Stimulated activated CD8-positive, alpha-beta memory T cell treated with anti-CD3 and anti-CD28 coated beads, Interleukin-4, amount 100 ng/mL, for 1 hour (primary cell): ENCODE measurements around the gene ATP7B.

ENCODE experiments used
- DNase-seq, 2 donors: peaks; one replicate each; pipeline ENCODE4 v3.0.0-alpha.2; 2020; ENCODE audit warnings: low read depth in 2 of 2, low spot score in 1 of 2

The ATP7B gene

DNA sequence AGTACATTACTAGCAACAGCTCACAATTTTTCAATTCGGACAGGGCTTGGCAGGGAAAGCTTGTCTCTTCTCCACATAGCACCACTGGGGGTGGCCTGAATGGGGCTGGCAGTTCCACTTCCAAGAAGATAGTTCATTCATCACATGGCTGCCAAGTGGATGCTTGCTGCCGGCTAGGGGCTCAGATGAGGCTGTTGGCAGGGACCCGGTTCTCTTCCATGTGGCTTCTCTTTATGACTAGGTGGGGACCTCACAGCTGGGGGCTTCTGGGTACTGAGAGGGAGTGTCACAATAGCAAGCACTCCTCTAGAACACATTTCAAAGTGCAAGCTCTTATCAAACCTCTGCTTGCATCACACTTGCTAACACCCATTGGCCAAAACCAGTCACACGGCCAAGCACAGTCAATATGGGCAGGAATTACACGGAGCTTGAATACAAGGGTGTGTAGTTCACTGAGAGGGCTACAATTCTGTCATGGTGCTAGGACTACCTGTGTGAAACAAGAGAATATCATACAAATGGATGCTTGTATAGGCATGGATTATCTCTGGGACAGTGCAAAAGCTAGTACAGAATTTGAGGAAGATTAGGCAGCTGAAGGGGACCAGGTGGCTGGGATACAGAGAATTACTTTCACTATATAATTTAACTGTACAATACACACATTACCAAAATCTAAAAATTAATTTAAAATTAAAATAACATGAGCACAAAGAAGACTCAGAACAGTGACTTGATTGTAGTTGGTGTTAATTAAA, 32.3 kb downstream of the ATP7B start:
- no peak for DNase-seq

DNA sequence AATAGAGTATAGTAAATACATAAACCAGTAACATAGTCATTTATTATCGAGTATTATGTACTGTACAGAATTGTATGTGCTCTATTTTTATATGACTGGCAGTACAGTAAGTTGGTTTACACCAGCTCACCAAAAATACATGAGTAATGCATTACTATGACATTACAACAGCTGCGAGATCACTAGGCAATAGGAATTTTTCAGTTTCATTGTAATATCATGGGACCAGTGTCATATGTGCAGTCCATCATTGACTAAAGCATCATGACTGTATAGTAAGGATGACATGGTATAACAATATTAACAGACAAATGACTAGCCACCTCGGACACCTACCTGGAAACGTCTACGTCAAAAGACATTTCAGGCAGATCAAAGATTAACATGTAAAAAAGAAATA, 33.6 kb downstream of the ATP7B start:
- DNase-seq: no peak

DNA sequence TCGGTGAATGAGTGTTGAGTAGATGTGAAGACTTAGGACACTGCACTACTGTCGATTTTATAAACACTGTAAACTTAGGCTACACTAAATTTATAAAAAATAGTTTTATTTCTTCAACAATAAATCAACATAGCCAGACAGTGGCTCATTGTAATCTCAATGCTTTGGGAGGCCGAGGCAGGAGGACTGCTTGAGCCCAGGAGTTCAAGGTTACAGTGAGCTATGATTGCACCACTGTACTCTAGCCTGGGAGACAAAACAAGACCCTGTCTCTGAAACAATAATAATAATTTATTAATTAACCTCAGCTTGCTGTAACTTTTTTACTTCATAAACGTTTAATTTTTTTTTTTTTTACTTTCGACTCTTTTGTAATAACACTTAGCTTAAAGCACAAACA, 34.4 kb downstream of the ATP7B start:
- no peak for DNase-seq

DNA sequence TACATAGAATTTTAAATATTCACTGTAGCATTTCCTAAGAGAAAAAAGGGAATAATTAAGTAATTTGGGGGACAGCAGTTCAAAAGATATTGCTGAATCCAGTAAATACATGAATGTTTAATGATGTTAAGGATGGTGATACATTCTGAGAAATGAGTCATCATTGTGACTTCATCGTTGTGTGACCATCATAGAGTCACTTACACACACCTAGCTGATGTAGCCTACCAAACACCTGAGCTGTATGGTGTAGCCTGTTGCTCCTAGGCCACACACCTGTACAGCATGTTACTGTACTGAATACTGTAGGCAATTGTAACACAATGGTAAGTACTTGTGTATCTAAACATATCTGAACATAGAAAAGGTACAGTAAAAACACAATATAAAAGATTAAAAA, 34.8 kb downstream of the ATP7B start:
- DNase-seq: no peak

DNA sequence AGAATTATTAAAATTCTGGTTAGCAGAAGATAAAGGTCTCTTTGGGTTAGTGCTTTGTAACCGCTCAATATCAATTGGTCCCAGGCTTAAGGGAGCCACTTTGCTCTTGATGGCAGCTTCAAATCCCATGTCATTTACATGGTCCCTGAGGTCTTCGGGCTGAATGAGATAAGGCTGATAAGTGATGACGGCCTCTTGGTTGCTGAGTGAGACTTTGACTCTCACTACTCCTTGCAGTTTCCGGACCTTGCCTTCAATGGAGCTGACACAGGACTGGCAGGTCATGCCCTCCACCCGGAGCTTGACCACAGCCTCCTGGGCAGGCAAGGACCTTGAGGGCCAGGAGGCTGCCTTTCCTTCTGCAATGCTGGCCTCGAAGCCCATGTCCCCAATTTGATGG, 36.8 kb downstream of the ATP7B start:
- no peak for DNase-seq

DNA sequence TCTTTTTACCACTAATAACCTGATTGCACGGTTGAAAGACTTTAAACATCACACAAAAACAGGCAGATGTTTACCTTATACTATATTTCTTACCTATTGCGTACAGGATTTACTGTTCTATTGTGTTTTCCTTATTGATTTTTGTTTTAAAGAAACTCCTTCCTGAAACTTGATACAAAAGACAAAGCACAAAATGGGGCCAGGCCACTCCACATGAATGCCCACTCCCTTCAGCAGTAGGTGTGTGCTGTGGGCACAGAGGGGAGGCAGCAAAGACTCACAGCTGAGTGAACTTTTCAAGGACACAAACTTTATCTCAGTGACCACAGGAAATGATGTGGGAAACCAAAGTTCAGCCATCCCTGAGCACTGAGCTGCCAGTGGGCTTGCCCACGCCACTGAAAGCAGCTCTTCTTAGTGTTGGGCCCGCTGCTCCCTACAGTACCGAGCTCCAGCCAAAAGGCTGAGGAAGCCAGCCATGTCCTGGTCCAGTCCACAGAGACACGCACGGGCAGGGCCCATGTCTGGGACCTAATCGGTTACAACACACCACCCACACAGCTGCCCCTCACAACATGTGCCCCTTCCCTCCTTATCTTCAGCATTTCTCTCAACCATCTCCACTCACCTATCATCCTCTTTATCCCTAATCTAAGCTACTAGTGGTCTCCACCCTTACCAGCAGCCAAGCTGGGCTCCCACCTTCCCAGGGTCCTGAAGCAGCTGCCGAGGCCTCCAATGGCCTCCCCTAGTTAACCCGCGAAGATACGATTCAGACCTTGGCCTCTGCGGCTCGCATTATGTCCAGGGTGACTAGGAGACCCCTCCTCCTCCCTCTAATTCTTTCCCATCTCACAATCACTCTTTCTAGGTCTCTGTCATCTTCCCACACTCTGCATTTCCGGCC, 39.5 kb downstream of the ATP7B start:
- DNase-seq: no peak

DNA sequence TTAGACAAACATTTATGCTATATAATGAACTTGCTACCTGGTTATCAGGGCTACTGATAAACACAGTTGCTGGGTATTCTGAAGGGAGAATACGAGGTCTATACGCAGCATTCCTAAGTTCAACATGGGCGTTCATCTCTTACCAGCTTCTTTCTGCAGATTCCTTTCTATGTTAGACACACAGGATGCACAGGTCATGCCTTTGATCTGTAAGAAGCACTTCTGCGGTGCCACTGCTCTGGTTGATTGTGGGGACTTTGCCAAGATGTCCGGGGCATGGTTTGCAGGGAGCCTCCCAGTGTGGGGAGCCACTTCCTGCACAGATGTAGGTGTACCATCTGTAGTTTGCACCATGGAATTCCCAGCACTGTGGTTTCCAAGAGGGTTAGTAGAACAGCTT, 40.9 kb downstream of the ATP7B start:
- no peak for DNase-seq

DNA sequence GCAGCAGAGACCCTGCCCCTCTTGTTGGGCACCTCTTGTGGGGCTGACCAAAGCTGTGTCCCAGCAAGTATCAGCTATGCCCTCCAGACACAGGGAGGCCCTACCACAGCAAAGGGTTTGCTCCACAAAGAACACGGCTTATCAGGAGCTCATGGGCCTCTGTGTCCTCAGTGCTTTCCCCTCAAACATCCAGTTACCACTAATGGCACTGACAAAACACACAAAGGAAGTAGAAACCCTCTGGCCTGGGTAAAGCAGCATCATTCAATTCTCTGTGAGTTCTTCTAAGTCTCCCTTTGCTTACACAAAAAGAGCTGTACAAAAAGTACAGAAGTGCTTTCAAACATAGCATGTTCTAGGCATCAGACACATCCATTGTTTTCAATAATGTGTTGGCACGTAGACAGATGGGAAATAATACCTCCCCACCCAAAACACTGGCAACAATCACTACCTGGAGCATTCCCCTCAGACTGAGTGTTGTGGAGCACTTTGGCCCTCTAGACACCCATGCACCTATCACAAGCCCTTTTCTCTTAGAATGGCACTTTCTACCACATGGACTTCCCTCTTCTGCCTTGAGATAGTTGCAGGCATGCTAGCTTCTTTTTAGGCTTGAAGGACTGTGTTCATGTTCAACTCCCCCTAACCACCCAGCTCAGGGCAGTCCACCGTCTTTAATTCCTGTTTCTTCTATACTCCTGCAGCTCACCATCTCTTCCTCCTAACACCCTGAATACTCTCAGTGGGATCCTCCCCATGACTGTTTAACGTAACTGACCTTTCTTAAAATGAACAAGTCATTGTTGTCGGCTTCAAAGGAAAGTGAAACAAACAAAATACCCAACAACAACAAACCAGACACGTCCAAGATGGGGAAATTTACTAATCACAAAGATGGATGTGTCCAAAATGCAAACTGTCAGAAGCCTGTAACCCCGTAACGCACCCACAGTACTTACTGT, 43.5 kb downstream of the ATP7B start:
- no peak for DNase-seq

DNA sequence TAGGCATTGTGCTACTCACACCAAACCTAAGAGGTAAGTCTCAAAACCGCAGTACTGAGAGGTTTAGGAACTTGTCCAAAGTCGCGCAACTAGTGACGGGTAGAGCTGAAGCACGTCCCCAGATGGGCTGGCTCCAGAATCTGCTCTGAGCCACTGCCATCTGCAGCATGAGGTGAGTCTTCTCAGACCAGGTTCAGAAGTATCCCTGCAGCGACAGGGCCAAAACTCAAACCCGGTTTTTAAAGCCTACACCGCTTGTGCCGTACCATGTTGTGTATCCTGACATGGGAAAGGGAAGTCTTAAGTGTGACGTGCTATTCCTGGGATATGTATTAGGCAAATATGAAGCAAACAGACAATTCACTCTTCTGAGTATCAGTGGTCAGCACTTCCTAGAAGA, 45.1 kb downstream of the ATP7B start:
- no peak for DNase-seq

DNA sequence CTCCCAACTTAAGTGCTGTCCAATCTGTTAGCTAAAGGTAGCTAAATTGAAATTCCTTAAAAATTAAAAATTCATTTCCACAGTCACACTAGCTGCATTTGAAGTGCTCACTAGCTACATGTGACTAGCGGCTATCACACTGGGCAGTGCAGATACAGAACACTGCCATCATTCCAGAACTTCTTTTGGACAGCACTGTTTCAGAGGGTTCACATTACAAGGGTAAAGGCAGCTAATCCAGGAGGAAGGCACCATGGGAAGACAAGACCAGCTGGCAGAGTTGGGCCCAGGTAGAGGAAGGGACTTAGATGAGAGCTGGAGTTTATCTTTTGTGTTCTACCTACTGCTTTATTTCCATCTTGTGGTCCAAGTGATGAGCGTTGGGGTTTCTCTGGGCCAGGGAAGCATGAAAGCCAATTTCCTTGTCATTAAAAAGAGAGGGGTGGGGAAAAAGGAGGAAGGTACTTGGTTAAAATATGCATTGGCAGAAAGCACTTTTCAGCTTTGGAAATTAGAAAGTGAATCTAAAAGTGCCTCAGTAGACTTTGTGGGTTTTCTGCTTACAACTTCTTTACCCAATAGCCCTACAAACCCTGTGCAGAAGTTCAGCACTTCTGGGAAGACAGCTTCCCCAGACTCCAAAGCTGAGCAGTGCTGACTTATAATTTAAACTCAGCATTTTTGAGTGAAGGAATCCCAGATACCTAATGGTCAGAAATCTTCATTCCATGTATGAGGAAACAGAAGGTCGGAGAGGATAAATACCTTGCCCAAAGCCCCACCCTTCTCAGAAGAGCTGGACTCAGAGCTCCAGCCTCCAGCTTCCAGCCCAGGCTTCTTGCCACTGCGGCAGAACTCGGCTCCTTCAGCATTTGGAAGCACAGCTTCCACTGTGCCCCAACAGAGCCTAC, 49.5 kb downstream of the ATP7B start:
- DNase-seq: no peak

DNA sequence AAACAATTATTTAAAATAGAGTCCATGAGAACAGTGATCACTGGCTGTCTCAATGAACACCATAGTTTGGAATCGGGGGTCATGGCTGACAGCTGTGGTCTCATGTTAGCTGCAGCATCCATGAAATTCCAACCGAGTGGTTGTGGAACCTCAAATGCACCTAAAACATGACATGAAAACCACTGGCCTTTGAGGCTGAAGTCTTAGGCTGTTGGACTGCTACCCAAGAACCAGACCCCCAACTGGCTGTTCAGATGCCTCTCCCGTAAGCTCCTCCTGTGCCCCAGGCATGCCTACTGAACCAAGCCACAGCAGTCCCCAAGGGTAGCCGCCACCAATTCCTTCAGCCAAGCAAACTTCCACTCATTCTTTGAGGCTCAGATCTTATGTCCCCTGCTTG, 50.5 kb downstream of the ATP7B start:
- DNase-seq: no peak

DNA sequence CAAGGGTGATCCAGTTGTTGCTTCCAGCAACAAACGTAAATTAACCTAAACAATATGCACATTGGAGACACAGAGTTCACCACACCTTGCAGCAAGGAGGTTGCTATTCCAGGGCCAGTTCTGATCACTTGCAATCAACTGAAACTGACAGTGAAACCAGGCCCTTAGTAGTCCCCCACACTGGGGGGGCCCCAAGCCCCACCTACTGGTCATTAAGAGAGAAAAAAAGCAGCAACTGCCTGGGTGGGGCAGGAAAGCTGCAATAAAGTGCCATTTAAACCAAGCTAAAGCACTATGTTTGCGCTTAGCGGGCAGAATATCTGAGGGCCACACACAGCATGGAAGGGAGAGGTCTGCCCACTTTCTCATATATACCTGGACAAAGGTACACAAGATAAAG, 51.5 kb downstream of the ATP7B start:
- no peak for DNase-seq

DNA sequence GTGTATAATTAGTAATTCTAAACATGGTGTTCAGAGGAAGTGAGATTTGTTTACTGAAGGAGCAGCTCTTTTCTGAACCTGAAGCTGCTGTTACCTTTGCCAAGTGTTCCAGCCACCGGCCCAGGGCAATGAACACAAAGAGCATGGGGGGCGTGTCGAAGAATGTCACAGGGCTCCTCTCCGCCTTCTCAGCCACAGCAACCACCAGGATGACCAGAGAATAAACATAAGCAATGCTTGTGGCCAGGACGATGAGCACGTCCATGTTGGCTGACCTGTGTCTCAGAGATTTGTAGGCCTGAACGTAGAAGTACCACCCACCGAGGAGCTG, 53.1 kb downstream of the ATP7B start:
- no peak for DNase-seq

DNA sequence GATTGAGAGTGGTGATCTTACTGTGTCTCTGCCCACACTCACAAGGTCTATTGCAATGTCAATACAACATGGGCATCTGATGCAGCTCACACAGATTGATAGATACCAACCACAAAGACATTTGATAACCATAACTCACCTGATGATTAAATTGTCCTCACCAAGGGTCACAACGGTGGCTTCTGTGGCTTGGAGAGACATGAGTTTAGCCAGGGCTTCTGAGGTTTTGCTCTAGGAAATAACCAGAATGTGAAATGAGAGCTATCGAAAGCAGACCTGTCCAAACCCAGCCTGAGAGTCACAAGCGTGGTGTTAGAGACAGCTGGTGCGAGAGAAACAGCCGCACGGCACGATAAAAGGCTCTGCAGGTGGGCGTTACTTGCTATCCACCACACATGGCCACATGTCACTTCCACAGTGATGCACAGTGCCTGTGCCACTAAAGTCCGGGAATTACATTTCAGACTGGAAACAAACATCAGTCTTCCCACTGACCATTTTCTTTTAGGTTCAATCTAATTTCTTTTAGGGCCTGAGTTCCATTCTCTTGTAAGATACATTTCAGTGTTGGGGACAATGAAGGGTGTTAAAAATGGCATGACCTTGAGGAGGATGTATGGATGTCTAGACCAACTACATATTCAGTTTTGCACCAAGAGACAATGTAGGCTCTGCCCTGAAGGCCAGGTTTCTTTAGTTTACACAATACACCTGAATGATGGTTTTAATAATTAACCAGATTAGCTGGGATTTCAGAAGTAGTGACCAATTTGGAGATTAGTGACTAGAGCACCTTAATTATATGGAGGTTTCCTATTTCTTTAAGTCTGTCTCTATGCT, 53.7 kb downstream of the ATP7B start:
- no peak for DNase-seq

DNA sequence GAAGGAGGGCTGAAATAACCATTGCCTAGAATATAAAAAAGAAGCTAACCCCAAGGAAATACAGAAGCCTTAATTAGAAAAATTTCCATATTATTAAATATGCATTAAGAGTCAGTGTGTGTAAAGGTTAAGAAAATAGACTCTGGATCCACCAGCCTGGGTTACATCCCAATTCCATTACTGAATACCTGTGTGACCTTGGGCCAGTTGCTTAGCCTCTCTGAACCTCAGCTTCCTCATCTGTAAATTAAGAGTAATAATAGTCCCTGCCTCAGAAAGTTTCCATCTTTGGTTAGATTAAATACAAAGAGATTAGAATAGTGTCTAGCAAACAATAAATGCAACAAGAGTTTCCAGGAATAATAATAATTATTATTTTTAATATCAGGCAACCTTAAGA, 54.5 kb downstream of the ATP7B start:
- no peak for DNase-seq

DNA sequence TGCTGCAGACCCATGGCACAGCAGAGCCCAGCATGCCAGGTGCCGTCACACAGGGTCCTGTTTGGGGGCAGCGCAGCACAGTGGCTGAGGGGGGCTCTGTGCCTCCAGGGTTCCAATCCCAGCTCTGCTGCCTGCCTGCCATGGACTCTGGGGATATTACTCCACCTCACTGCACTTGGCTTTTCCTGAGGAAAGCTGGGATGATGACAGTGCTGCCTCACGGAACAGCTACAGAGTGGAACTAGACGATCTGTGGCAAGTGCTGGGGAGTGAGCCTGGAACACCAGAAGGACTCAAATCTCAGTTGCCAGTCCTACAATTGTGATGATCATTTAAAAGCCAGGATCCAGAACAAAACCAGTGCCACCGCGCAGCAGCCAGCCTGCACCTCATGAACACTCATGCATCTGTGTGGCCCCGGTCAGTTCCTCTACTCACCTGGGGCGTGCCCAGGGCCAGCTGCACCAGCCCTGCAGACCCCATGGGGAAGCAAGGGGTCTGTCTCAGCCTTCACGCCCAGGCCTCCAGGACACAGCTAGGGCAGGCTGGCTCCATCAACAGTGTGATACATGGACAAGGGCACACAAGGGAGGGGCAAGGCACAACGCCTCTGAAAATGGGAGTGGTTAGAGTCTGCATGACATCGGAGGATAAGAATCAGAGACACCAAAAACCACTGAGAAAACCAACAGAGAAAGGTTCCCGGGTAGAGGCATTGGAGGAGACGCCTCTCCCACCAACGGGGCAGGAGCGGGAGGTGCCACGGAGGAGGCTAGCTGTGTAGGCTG, 55.2 kb downstream of the ATP7B start:
- DNase-seq: no peak

DNA sequence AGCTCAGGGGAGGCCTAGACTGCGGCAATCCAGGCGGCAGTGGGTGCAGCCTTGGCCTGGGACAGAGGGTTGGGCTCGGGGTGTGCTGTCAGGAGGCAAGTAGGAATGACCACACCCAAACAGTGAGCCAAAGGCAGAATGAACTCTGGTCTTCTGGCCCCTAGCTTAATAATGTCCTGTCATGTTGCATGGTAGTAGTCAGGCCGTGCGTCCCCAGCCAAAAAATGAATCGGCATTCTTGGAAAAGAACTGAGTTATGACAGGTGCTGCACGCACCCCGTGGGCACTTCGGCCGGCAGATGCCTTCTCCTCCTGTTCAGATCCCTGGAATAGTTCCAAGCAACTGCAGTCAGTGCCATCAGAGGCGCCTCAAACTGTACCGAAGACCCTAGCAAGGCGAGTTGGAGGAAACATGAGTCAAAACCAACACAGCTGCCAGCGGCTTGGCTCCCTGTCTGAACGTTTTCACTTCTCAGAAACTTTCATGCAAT, 55.9 kb downstream of the ATP7B start:
- DNase-seq: no peak

DNA sequence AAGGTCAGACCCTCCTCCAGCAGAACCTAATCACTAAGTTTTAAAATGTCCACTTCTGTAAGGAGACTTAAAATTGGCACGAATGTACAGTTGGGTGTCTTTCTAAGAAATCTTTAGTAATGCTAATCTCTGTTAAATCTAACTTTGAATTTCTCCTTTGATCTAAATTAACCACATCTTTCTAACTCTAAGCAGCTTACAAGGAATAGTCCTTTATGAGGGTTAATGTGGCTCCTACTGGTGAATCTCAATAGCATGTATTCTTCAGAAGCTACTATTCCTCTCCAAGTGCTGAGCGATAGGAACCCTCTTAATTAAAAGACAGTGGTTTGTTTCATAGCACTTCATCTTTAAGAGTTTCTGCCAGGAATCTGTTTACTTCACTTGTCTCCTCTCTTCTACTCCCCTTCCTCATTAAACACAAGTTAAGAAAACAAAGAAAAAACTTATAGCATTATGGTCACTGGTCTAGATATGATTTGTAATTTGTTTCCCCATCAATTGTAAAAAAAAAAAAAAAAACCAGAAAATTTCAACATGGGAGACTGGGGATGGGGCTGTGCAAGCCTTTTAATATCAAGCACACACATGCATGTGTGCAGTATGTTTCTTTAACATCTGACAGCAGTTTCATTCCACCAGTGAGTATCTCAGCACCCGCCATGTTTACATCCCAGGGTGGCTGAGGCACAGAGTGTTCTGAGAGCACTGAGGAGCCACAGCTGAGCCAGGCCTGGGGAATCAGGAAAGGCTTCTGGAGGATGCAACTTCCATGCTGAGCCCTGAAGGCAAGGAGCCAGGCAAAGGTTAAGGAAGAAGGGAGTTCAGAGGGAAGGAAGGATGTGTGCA, 57.7 kb downstream of the ATP7B start:
- DNase-seq: no peak
